ENCODE data around the gene GDF10. TPM values are rescaled to one million over a fixed set of nuclear protein-coding genes. Genes with fewer than 3 reads are reported as not detected.

The GDF10 gene
- total RNA-seq, 4 donors from 2014 or later = 0.23 to 3.9 (median 1.0) TPM

DNA sequence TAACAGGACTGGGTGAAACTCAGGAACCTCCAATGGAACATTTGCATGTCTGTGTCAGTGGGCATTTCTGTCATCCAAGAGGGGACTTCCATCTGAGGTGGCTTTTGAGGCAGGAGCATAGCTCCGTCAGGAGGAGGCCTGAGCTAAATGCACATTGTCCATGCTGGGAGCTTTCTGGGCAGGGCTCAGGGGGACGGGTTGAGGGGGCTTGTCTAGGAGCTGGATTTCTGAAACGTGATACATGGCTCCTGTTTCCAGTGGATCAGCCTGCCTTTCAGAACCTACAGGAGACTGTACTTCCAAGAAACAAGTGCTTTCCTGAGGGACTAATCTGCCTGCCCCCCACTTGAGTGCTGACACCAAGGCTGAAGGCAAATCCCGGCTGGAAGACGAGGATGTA lies 40.5 kb upstream of the GDF10 start:
- no peak for TF ChIP-seq POLR2A (IDR thresholded peaks at IDR 0.05)
- TF ChIP-seq, protein P1, sequence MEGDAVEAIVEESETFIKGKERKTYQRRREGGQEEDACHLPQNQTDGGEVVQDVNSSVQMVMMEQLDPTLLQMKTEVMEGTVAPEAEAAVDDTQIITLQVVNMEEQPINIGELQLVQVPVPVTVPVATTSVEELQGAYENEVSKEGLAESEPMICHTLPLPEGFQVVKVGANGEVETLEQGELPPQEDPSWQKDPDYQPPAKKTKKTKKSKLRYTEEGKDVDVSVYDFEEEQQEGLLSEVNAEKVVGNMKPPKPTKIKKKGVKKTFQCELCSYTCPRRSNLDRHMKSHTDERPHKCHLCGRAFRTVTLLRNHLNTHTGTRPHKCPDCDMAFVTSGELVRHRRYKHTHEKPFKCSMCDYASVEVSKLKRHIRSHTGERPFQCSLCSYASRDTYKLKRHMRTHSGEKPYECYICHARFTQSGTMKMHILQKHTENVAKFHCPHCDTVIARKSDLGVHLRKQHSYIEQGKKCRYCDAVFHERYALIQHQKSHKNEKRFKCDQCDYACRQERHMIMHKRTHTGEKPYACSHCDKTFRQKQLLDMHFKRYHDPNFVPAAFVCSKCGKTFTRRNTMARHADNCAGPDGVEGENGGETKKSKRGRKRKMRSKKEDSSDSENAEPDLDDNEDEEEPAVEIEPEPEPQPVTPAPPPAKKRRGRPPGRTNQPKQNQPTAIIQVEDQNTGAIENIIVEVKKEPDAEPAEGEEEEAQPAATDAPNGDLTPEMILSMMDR (IDR thresholded peaks at IDR 0.05) = no peak
- 79 to 89% methylated on average over 5 of the region's 5 CpGs for WGBS, 2 donors
- no peak for DNase-seq (ENCODE audit: low spot score in 2 of 2)
- no peak overlapping the region for H3K4me3 ChIP-seq (ENCODE audit: low read depth, poor library complexity, severe bottlenecking)
- intact Hi-C loops (cut with DNase I; ENCODE audit: low total_unique reads) = no loop called here

DNA sequence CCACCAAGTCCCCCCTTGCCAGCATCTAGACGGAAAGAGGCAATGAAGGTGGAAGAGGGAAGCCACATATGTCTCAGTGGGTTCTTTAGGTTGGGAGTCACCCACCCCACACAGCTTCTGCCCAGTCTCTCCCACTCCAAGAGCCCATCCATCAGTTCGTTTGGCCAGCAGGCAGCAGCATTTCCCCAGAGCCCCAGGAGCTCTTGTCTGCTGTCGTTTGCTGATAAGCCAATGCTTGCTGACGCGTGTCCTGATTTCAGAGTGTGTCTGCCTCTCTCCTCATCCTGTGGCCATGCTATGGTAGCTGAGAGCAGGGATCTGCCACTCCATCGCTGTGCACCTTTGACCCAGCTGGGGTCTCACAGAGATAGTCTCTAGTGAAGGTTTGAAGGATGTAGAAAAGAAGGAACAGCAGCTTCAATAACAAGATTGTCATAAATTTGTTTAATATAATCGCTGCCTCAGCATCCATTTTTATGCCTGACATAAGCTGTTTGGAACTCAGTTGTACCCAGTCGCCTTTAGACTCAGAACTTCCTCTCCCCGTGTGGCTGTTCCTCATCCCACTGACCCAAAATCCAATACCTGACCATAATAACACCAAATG lies 39.4 kb upstream of the GDF10 start:
- no peak overlapping the region for H3K4me3 ChIP-seq (ENCODE audit: low read depth, poor library complexity, severe bottlenecking)
- 80 to 85% methylated on average over 9 of the region's 9 CpGs for WGBS, 2 donors
- no peak for TF ChIP-seq POLR2A (IDR thresholded peaks at IDR 0.05)
- TF ChIP-seq, protein P1 (IDR thresholded peaks at IDR 0.05) = no peak
- intact Hi-C loops (cut with DNase I; ENCODE audit: low total_unique reads) = no loop called here
- DNase-seq (ENCODE audit: low spot score in 2 of 2) = no peak

DNA sequence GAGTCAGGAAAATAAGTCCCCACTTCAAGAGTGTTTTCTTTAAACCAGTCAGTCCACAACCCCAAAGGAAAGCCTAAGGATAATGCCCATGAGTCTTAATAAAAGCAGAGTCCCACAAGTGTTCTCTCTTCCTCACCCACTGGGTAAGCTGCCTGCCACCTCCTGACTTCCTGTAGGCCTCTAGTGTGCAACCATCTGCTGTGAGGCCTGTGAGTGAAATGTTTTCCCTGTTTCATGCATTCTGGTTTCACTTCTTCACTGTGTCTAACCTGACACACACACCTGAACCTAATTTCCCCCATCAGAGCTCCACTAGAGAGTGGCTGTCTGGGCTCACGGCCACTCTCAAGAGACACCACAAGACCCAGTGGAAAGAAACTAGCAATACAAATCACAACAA lies 38.9 kb upstream of the GDF10 start:
- intact Hi-C loops (cut with DNase I; ENCODE audit: low total_unique reads) = no loop called here
- TF ChIP-seq, protein P1 (IDR thresholded peaks at IDR 0.05) = no peak
- TF ChIP-seq POLR2A (IDR thresholded peaks at IDR 0.05) = no peak
- H3K4me3 ChIP-seq (ENCODE audit: low read depth, poor library complexity, severe bottlenecking) = no peak overlapping the region

DNA sequence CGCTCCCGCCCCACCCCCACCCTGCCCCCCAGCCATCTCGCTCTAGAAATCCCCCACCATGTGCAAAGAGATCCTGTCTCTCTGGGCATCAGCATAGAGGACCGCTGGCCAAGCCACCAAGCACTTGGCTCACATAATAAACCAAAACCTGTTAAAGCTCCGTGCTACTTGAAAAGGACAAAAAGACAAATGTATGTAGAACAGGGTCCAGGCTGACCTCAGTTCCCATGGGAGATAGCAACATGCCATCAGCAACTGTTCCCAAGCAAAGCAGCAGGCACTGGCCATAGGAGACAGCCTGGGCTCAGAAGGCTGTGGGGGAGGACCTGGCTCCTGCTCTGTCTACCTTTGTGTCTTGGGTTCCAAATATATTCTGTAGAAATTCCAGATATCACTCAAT lies 38.4 kb upstream of the GDF10 start:
- H3K4me3 ChIP-seq (ENCODE audit: low read depth, poor library complexity, severe bottlenecking) = no peak overlapping the region
- intact Hi-C loops (cut with DNase I; ENCODE audit: low total_unique reads) = no loop called here
- TF ChIP-seq, protein P1 (IDR thresholded peaks at IDR 0.05) = no peak
- TF ChIP-seq POLR2A (IDR thresholded peaks at IDR 0.05) = no peak
- DNase-seq (ENCODE audit: low spot score in 2 of 2) = no peak
- 89 to 94% methylated on average over 5 of the region's 5 CpGs for WGBS, 2 donors

More for the DNA sequence above, 38.9 kb upstream of the GDF10 start:
- 100% methylated on average over 1 of the region's 1 CpG for WGBS, 2 donors
- DNase-seq (ENCODE audit: low spot score in 2 of 2) = no peak

DNA sequence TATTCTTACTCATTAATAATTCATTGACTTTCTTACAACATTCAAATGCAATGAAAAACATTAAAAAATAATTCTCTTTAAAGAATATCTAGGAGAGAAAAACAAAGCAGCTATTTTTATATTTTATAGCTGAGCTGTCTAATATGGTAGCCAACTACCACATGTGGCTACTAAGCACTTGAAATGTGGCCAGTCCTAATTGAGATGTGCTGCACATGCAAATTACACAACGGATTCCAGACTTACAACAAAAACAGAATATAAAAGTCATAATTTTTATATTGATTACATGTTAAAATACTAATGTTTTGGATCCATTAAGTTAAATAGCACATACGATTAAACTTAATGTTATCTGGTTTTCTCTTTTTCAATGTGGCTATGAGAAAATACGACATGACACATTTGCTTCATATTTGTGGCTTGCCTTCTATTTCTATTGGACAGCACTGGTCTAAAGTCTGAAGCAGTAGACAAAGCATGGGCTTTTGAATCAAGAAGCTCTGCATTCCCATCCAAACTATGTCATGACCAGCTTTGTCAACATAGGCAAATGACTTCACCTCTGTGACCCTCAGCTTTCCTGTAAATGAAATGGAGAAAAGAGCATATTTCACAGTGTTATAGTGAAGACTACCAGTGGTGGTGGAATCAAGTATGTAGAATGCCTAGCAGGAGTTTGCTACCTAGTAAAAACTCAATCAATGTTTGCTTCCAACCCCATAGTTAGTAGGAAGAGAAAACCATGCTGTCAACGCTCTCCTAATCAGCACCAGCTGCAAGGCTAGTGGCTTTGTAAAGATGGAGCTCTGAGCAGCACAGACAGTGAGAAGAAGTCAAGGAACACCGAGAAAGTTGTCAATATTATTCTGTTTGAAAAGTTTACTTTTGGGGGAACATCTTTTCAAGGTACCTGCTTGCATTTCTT lies 37.1 kb upstream of the GDF10 start:
- H3K4me3 ChIP-seq (ENCODE audit: low read depth, poor library complexity, severe bottlenecking) = no peak overlapping the region
- WGBS, 2 donors = 60 to 63% methylated on average over 5 of the region's 5 CpGs
- TF ChIP-seq, protein P1 (IDR thresholded peaks at IDR 0.05) = no peak
- no peak for TF ChIP-seq POLR2A (IDR thresholded peaks at IDR 0.05)
- DNase-seq (ENCODE audit: low spot score in 2 of 2) = no peak
- intact Hi-C loops (cut with DNase I; ENCODE audit: low total_unique reads) = no loop called here

All from lower leg skin (tissue), 4 donors.